ENCODE results near the gene ZNF362.

Gene ZNF362

DNA sequence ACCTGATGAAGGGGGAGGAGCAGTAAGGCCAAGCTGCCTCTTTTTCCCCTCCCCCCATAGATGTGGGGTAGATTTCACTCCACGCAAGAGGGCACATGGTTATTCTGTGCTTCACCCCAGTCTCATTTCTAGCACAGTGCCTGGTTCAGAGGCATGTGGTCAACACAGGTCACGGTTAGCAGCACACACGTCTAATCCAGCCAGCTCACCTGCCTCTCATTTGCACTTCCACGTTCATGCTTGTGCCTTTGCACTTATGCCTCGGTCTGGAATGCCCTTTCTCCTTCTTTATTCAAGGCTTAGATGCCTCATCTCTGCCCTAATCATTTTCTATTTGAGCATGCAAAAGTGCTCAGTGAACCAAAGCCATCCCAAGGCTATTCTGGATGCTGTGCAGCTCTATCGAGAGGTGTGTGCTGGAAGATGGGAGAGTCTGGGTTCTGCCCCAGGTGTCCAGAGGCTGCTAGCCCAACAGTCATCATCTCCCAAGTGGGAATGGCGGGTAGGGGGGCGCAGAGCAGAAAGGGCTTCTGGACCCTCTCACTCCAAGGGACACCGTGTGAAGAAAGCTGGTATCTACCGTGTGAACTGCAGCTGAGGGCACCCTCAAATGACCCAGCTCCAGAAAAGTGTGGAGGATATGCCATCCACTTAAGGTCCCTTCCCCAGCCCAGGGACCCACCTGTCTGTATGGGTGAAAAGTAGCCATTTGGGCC, 66.7 kb downstream of the ZNF362 start:
- no peak for DNase-seq (ENCODE audit: low read depth in 1 of 2, low spot score in 1 of 2)
- in situ Hi-C loops (cut with HindIII; ENCODE audit: low pct_unique_long_range_greater_than_20kb, low sequenced_read_pairs): no loop called here
- TF ChIP-seq JUND (IDR thresholded peaks at IDR 0.05; ENCODE audit: low read depth): no peak

DNA sequence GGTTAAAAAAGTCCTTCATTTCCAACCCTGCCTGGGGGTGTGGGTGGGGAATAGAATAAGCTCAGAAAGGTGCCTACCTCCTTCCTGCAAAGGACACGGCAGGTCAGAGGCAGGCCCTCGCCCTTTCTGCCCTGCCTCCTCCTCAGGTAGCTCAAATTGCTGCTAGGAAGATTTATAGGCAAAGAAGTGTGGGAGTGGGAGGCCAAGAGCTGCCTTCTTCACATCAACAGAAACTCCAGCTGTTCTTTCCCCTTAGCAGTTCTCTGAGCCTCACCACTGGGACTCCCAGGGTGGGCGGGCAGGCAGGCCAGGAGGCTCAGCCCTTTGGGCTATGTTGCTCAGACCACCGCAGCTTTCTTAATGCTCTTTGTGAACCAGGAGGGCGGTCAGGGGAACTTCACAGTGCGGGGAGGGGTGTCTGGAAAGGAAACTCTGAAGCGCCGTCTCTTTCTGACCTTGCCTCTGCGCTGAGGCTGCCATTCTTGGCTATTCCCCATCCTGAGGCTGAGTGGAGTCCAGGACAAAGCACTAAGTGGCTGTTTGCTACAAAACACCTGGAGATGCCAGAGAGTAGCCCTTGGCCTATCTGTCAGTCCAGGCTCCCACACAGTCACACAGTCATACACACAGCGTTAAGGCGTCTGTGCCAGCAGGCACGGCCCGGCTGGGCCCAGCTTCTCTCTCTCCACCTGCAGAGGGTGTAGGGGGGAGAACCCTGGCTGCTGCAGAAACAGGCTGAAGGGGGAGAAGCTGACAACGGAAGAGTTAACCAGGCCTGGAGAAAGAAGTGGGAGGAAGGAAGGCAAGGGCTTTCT, 67.6 kb downstream of the ZNF362 start:
- in situ Hi-C loops (cut with HindIII; ENCODE audit: low pct_unique_long_range_greater_than_20kb, low sequenced_read_pairs): no loop called here
- no peak for TF ChIP-seq JUND (IDR thresholded peaks at IDR 0.05; ENCODE audit: low read depth)
- no peak for DNase-seq (ENCODE audit: low read depth in 1 of 2, low spot score in 1 of 2)

DNA sequence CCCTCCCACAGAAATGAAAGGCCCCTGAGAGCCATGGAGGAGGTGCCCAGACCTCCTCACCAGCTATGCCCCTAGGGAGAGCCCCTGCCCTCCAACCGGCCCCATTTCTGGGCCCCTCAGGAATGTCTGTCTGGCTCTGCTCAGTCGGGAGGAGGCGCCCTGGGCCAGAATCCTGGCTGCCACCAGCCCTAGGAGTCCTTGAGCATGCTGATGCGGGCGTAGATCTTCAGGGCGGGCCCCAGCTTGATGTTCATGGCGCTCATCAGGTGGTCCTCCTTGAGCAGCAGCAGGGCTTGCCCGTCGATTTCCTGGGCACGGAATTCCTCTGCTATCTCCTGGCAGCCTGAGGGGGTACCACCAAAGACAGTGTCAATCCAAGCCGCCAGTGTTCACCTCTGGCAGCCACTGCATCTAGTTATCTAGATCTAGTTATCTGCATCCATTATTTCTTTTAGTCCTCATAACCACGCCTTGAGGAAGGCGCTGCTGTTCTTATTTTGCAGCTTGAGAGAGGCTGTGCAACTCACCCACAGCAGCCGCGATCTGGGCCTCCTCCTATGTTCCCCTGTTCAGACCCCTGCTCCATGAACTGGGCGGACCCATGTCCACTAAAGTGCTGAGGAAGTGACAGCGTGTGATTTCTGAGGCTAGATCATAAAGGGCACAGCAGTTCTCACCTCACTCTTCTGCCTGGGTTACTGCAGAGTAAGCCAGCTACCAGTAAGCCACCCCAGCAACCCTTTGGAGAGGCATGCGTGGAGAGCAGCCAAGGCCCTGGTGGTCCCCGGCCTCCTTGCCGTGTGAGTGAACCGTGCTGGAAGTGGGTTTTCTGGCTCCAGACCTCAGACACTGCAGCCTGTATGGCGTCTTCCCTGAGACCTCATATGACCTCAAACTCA, 68.6 kb downstream of the ZNF362 start:
- no peak for DNase-seq (ENCODE audit: low read depth in 1 of 2, low spot score in 1 of 2)
- in situ Hi-C loops (cut with HindIII; ENCODE audit: low pct_unique_long_range_greater_than_20kb, low sequenced_read_pairs): no loop called here
- no peak for TF ChIP-seq JUND (IDR thresholded peaks at IDR 0.05; ENCODE audit: low read depth)

DNA sequence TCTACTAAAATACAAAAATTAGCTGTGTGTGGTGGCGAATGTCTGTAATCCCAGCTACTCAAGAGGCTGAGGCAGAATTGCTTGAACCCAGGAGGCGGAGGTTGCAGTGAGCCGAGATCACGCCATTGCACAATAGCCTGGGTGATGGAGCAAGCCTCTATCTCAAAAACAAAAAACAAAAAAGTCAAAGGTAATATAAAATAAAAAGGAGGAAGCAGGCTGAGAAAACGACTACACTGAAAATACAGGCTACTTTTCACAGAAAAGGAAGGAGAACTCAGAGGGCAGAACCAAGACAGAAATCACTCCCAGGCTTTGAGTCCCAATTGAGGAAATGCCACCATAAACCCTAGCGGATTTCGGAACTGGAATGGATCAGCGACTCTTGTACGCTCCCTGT, 70.5 kb downstream of the ZNF362 start:
- DNase-seq (ENCODE audit: low read depth in 1 of 2, low spot score in 1 of 2): no peak
- TF ChIP-seq JUND (IDR thresholded peaks at IDR 0.05; ENCODE audit: low read depth): no peak
- in situ Hi-C loops (cut with HindIII; ENCODE audit: low pct_unique_long_range_greater_than_20kb, low sequenced_read_pairs): no loop called here

DNA sequence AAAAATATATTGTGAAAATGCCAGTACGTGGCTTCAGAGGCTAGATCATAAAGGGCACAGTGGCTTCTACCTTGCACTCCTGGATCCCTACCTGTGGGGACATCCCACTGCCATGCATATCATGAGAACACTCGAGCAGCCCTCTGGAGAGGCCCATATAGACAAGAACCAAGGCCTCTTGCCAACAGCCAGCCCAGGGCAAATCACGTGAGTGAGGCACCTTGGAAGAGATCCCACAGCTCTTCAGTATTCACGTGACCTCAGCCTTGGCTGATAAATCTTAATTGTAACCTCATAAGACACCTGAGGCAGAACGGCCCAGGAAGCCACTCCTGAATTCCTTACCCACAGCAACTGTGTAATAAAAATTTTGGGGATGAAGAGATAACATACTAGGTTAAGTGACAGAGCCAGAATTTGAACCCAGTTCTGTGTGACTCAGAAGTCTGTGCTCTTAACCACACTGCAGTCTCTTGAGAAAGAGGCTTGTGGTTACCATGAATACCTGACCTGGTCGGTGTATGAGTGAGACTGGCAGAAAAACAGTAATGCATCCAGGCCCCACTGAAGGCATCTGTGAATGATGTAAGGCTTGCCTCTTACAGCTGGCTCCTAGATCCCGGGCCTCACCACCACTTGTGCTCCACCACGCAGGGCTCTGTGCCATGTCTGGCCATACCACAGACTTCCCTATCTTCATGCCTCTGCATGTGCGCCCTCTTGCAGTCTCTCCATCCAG, 71.5 kb downstream of the ZNF362 start:
- DNase-seq (ENCODE audit: low read depth in 1 of 2, low spot score in 1 of 2): peak in 1 of 2 experiments; percentile 5
- in situ Hi-C loops (cut with HindIII; ENCODE audit: low pct_unique_long_range_greater_than_20kb, low sequenced_read_pairs): no loop called here
- no peak for TF ChIP-seq JUND (IDR thresholded peaks at IDR 0.05; ENCODE audit: low read depth)

DNA sequence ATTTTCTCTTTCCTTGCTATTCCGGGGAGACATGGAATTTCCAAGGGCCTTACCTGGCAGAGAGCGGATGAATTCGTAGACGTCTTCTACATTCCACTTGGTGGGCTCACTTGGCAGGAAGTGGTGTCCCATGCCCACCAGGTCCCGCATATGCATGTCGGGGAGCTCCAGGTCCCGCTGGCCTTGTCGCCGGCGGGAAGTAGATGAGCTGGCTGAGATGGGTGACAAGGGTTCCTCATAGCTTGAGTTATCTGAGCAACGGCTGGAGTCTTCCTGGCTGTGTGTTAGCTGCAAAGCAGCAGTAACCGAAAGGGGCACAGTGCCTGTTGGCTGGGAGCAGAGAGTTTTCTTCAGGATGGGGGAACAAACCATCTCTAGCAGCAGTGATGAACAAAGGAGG, 72.5 kb downstream of the ZNF362 start:
- TF ChIP-seq JUND (IDR thresholded peaks at IDR 0.05; ENCODE audit: low read depth): no peak
- DNase-seq (ENCODE audit: low read depth in 1 of 2, low spot score in 1 of 2): no peak
- in situ Hi-C loops (cut with HindIII; ENCODE audit: low pct_unique_long_range_greater_than_20kb, low sequenced_read_pairs): no loop called here

DNA sequence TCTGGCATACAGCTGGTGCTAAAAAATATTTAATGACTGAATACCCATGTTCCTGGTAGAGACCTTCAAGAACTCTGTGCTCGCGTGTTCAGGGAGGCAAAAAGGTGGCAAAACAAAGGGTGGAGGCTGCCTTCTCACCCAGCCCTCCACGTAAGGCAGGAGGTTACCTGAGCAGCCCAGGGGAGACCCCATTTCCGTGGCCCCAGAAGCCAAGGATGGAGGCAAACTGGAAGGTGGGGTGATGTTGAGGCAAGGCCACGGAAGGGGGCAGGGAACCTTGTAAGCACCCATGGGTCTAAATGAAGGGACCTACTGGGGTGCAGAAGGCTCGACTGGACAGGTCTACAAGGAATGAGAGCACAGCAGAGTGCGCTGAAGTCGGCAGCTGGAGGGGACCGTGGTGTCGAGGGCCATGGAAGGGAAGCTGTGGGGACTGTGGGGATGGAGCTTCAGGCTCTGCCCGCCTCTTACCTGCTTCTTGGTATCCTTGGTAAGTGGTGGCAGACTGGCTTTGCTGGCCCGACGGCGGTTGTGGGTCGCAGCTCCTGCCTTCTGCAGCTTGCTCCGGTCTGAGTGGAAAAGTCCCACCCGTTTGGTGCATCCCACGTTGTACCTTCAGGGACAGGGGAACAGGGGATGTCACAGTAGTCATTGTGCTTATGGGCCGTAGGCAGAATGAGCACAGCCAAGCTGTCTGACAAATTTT, 73.5 kb downstream of the ZNF362 start:
- no peak for TF ChIP-seq JUND (IDR thresholded peaks at IDR 0.05; ENCODE audit: low read depth)
- DNase-seq (ENCODE audit: low read depth in 1 of 2, low spot score in 1 of 2): no peak
- in situ Hi-C loops (cut with HindIII; ENCODE audit: low pct_unique_long_range_greater_than_20kb, low sequenced_read_pairs): no loop called here

DNA sequence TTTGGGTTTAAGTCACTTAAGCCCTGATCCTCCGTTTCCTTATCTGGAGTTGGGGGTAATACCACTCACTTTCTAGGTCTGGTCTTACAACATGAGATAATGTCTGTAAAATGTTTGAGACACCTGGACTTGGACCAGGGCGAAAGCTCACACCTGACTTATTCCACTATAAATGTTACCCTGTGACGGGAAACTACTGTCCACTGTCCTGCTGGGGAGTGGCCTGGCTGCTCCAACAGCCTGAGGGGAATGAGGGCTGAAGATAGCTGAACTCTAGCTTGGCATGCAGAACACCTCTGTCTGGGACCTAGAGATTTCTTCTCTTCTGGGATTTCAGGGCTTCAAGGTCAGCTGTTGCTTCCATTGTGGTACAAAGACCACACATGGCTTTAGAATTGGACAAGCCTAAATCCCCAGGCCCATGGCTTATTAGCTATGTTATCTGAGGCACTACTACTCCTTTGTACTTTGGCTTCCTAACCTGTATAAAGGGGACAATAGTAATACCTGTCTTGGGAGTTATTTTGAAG, 74.1 kb downstream of the ZNF362 start:
- no peak for DNase-seq (ENCODE audit: low read depth in 1 of 2, low spot score in 1 of 2)
- in situ Hi-C loops (cut with HindIII; ENCODE audit: low pct_unique_long_range_greater_than_20kb, low sequenced_read_pairs): no loop called here
- no peak for TF ChIP-seq JUND (IDR thresholded peaks at IDR 0.05; ENCODE audit: low read depth)

DNA sequence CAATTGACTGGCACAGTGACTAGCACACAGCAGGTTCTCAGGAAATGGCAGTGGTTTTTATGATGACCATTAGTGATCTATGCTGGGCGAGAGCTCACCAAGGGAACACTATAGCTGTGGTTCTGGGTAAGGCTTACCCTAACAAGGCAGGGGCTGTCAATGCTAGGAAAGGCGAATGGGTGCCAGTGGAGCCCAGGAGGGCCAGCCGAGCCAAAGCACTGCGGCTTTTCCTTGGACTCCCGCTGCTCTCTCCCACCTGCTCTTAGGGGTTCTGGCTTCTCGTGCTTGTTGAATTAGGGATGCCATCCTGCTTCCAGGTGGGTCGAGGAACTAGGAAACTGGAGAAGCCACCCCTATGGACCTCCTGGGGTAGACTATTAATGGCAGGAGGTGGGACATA, 74.6 kb downstream of the ZNF362 start:
- DNase-seq (ENCODE audit: low read depth in 1 of 2, low spot score in 1 of 2): no peak
- no peak for TF ChIP-seq JUND (IDR thresholded peaks at IDR 0.05; ENCODE audit: low read depth)
- in situ Hi-C loops (cut with HindIII; ENCODE audit: low pct_unique_long_range_greater_than_20kb, low sequenced_read_pairs): no loop called here

DNA sequence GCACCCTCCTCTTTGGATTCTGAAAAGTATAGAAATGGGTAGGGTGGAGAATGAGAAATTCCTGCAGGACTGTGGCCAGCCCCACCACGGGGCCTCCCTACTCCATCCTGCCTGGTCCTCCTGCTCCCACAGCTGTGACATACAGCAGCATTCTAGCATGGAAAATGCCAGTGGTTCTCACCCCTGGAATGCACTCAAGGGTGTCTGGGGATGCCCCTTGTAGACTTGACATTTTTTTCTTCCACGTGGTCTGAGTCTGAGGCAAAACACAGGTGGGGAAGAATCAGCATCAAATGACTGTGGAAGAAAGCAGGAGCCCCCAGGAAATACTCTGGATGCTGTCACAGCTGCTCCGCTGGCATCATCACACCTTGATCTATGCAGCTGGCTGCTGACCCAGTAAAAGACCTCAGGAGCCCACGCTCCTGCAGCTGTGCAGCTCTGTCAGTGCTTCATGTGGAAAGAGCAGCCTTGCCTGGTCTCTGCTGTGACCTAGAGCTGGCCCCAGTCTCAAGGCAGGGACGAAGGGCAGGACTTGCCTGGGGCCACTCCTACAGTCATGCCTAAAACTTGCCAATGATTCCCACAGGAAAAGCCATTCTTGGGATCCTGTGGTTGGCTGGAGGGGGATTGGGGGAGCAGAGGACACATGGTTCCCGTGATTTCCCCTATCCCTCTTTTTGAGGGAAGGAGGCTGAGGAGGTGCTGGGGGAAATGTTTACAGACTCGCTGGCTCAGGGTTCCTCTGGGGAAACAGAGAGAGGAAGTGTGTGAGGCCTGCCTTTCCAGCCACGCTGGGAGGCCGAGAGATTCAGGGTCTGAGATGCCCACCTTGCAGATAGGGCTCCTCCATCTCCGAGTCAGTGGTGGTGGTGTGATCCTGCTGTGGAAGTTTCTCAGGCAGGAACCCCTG, 75.4 kb downstream of the ZNF362 start:
- no peak for DNase-seq (ENCODE audit: low read depth in 1 of 2, low spot score in 1 of 2)
- no peak for TF ChIP-seq JUND (IDR thresholded peaks at IDR 0.05; ENCODE audit: low read depth)
- in situ Hi-C loops (cut with HindIII; ENCODE audit: low pct_unique_long_range_greater_than_20kb, low sequenced_read_pairs): no loop called here

Data from T47D (cell line).